Activated CD4-positive, alpha-beta T cell treated with anti-CD3 and anti-CD28 coated beads, Interleukin-2, amount 50 U/mL, for 24 hours (primary cell): ENCODE data around the gene COL27A1.
"Not testable (repeated sequence)": the region's sequence is repeated elsewhere in the genome, so short reads cannot be mapped to it uniquely, and the experiment has no call there.

ENCODE experiments used
- DNase-seq, 2 donors: peaks; one replicate each; pipeline ENCODE4 v3.0.0-alpha.2; 2020; ENCODE audit warnings: low read depth in 1 of 2, low spot score in 1 of 2

The COL27A1 gene

DNA sequence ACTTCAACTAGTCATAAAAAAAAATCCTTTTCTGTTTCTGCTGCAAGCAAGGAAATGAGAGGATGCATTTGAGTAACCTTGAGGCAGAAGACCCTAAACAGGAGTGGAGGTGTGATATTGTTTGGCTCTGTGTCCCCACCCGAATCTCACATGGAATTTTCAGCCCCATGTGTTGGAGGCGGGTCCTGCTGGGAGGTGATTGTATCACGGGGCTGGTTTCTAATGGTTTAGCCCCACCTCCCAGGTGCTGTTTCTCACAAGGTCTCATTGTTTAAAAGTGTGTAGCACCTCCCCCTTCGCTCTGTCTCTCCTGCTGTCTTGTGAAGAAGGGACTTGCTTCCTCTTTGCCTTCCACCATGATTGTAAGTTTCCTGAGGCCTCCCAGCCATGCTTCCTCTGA is 178.4 kb downstream of the COL27A1 start:
- not testable (repeated sequence) for DNase-seq

DNA sequence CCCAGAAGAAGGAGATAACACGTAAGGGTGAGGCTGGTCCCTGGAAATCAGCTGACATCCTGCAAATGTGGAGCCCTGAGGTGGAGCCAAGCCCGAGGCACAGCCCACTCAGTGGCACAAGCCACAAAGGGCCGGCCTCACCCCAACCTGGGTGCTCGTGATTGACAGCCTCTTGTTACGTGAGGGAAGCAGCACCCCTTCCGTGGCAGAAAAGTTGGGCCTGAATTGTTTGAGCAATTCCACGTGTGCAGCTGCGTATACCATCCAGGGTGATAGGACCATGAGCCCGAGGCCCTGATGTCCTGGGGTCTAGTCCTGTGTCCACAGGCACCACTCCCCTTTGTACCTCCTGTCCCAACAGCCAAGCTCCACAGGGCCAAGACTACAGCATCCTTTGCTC is 179.2 kb downstream of the COL27A1 start:
- no peak for DNase-seq

DNA sequence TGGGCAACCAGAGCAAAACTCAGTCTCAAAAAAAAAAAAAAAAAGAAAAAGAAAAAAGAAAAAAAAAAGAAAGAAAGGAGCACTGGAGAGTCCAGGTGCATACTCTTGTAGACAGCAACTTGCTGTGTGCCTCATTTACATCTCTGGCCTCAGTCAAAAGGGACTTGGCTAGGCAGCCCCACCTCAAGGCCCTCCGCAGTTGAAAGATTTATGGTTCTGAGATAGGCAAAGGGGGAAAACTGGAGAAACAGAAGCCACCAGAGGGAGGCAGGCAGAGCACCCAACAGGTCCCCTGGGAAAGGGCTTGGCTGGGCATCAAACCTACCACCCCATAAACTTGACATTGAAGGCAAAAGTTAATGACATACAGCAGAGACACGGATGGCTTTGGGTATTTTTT is 180.4 kb downstream of the COL27A1 start:
- no peak for DNase-seq

DNA sequence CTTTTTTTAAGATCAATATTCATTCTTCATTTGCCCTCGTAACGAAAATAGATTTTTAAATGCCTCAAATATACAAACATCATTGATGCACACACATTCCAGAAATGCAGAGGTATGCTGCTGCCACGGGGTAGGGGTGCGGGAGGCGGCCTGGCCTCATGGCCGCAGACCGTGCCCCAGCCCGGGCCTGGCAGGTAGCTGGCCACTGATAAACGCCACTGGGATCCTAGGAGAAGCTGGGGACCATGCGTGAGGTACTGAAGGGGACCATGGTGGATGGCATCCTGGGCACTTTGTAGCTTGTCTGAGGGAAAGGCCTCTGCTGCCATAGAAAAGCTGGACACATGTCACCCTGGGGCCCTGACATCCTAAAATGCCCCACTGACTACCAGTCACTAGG is 180.8 kb downstream of the COL27A1 start:
- no peak for DNase-seq

DNA sequence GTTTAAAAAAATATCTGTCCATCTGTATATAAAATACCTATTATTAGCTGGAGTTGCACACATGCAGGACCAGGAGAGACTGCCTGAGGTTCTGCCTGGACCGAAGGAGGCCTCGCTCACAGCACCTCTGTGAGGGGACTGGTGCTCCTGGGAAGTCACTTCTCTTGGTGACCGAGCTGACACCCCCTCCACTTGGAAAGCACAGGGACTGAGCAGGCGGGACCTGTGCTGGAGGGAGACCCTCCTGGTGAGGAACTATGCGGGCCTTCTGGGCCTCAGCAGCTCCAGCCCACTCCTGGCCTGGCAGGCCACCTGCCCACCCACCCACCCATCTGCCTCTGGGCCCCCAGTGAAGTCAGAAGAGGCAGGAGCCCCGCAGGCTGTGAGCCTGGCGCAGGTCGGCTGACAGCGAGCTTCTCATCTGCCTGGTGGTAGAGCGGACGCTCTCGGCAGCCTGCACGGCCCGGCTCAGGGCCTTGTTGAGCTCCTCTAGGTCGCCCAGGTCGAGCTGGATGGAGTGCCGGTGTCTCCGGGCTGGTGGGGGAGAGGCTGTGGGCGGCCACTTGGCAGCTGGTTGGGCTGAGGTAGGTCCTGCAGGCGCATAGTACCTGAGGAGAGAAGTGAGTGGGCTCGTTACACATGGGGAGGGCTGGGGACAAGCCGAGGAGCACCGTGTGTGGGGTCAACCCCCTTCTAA is 181.5 kb downstream of the COL27A1 start:
- DNase-seq = no peak

DNA sequence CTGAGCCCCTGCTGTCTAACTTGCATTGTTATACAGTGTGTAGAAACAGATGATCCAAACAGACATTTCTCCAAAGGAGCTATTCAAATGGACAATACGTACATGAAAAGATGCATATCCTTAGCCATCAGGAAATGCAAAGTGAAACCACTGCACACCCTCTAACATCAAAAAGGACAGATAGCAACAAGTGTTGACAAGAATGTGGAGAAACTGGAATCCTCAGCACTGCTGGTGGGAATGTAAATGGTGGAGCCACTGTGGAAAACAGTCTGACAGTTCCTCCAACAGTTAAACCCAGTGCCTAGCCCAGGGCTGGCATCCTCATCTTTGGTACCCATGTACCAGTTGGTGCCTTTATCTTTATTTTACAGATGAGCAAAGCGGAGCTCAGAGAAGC is 182.8 kb downstream of the COL27A1 start:
- DNase-seq = no peak

DNA sequence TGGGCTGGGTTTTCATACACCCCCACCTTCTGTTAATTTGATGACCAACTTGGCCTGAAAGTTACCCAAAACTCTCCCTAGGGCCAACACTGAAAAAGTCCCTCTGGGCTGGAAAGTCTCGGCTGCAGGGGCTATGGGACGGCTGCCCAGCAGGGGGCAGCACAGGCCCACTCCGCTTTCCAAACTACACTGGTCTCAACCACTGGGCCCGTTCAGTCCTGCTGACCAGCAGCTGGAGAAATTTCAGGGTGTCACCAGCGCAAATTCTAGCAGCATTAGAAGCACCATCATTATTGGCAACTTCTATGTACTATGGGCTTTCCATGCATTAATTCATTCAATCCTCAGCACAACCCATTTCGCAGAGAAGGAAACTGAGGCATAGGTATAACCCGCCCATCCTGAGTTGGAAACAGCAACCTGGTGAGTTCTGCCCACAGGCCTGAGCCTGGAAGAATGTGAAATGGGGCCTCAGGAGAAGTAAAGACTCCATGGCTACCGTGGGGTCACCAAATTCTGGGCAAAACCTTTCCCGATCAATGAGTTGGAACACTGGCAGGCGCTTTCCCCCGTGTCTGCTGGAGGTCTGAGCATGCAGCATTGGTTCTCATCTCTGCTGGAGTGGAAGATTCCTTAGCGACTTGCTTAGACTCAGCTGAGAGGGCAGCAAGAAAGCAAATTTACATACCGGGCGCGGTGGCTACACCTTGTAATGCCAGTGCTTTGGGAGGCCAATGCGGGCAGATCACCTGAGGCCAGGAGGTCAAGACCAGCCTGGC is 184.0 kb downstream of the COL27A1 start:
- peak; percentile 42 to 47 for DNase-seq

DNA sequence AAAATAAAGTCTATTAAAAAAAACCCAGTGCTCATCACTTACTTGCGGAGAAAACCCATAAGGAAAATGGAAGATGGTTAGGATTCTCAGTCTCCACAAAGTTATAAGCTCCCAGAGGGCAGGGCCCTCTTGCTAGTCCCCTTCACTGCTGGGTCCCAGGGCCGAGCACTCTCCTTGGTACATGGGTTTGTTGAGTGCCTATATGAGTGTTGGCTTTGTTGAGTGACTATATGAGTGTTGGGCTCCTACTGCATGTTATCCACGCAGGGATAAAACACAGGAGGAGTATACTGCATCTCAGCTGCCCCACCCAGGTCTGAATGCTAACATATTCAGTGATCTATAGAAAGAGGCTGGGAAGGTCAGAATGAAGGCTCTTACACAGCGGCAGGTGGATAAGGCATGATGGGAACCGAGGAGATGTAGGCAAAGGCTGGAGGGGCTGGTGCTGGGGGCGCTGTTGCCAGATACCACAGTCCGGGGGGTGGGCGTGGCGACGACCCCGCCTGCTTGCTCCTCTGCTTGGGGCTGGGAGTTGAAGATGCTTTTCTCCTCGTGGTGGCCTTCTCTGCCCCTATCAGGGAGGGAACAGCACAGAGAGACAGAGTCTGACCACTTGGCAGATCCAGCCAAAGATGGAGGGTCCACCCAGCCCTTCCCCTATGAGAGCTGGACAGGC is 186.0 kb downstream of the COL27A1 start:
- DNase-seq = no peak

DNA sequence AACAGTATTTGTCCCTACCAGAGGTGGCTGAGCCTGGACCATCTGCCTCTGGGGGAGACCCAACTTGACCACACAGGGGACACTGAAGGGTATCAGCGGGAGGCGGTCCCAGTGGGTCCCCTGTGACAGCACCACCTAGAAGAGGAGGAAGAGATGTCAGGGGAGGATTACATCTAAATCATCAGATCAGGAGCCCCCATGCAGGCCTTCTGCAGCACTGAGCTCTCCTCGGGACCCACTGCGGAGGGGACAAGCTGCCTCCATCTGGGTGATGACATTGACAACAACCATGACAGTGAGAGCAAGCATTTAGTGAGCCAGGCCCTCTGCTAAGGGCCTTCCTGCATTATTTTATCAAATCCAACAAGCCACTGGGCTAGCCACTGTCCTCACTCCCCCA is 186.7 kb downstream of the COL27A1 start:
- DNase-seq = no peak

DNA sequence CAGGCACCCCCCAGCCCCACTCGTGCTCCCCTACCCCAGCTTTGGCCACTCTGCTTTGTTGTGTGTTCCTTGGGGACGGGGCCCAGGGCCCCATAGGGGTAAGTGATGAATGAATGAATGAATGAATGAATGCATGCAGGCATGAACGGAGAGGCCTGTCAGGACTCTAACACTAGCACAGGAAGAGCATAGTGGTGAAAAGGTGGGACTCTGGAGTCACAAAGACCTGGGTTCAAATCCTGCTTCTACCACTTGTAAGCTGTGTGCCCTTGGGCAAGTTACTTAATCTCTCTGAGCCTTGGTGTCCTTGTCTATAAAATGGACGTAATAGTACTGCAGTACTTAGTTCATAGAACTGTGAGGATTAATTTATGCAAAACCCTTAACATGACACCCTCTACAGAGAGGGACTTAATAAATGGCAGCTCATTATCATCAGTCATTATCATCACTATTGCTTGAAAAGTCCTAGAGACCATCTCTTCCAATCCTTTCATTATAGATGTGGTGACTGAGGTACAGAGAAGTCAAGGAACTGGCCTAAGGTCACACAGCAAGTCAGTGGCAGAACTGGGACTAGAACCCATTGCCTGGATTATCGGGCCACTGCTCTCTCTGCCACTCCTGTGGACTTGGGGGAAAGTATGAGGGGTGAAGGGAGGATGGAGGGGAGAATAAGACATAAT is 187.6 kb downstream of the COL27A1 start:
- no peak for DNase-seq

DNA sequence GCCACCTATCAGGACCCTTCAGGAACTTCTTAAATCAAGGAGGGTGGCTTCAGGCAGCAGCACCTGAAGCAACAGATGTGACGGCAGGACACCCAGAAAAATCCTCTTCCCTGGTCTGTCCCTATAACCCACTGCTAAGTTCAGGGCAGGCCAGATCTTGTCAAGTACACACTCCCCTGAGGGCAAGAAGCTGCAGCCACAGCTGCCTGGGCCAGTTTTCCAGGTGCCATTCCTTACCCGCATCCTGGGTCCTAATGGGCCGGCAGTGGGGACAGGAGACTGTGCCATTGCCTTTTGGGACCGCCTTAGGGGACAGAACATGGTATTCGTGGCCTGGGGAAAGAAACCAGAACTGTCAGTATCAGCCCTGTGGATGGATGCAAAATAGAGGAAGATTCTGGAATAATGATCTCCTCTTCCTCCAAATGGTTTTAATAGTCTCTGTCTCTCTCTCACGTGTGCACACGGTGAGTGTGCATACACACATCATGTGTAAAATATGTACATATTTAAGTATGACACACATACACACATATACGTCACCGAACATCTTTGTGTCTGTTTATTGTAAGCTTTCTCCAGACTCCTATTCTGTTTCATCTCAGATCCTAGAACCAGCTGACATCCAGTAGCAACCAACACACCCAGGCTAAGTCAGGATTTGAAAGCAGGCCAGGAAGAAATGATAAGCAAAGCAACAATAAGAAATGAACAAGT is 188.3 kb downstream of the COL27A1 start:
- no peak for DNase-seq

DNA sequence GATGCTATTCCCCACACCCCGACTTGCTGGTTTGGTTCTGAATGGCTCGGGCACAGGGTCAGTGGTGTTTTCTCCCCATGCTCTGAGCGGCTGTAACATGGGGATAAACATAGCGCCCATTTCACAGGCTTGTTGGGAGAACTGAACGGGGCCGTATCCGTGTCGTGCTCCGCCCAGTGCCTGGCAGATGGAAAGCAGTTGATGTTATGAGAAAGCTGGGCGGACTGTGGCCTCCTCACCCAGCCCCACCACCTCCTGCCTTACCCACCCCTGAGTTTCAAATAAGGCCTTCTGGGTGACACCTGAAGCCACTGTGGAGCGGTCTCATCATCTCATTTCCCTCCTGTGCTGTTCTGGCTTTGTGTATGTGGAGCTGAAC is 188.8 kb downstream of the COL27A1 start:
- DNase-seq = no peak

DNA sequence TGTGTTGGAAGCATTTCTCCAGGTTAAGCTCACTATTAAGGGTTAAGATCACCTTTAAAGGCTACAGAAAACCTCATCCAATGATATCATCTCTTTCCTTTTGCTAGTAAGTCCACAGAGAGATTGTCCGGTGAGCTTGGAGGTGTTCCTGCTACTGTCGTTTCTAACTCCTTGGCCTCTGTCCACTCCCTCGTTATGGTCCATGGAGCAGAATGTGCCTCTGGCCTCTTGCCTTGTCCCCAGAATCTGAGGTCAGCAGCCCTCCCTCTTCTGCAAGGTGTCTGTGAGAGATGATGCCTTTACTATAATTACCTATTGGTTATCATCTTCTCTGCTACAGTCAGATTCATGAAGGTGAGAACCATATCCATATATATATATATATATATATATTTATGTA is 189.4 kb downstream of the COL27A1 start:
- no peak for DNase-seq

DNA sequence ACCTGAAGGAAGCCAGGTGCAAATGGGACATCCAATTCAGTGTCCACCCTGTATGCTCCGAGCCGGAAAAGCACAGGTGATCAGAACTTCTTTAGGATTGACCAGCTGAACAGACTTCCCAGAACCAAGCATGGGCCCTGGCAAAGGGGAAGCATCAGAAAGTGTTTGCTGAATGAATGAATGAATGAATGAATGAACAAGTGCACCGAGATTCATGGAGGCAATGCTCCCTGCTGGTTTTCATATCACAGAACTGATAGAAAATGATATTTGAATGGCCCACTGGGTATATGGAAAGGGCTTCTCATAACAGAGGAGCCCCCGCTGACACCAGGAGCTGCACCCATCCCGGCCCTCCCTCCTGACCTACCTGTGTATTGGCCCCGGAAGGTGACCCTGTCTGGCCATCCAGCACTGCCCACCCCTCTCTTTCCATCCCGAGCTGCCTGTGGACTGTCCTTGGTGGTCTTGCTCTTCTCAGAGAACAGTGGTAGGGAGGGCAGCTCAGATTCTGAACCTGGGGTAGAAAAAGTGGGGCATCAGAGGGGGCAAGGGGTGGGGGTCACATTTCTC is 190.2 kb downstream of the COL27A1 start:
- no peak for DNase-seq

DNA sequence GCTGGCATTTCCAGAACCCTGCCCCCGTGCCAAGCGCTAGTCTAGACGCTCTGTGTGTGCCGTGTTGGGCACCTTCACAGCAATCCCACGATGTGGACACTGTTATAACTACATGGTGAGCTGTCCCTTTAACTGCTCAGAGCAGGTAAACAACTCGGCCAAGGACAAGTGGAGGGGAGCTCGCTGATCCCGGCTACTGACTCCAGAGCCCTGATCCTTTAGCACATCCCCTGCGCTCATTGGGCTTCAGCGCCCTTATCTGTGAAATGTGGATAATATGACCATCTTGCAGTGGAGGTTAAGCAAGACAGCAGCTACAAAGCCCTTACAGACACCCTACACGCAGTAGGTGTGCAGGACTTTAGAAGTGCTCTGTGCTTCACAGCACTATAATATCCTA is 190.8 kb downstream of the COL27A1 start:
- DNase-seq = no peak

DNA sequence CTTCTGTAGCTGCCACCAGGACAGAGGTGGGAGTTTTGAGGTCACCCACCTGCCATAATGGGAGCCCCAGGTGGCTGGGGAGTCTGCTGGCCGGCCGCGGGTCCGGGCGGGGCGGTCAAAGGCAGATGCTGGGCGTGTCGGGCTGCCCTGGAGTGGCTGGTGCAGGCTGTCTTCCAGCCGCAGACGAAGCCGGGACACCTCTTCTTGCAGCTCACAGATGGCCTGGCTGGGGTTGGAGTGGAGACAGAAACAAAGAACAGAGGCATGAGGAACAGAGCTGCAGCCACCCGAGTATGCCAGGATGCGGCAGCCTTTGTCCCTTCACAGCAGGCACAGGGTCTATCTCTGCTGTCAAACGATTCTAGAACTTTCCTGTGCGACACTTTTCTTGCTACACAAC is 192.3 kb downstream of the COL27A1 start:
- DNase-seq = no peak

DNA sequence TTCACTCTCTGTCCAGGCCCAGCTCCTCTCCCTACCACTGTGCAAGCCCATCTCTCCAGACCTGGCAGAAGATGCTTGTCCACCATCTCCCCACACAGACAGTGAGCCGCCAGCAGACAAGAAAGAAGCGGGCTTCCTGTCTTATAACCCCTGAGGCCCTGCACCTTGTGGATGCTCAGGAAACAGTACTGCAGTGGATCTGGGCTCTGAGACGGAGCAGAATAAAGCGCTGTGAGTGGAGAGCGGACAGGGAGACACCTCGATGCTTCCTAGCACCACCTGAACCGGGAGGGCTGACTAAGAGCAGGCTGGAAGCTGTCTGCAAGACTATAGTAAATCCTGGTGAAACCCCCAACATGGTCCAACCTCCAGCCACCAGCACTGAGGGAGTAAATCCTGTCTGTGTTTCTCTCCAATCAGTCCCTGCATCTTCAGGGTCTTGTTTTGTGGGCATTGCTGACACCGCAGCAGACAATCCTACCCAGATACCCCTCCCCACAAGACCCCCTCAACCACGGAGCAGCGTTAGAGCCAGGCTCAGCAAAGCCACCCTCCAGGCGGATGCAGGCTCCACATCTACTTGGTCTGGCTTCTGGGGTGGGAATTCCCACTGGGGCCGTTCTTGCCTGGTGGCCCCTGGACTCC is 193.0 kb downstream of the COL27A1 start:
- DNase-seq = no peak

DNA sequence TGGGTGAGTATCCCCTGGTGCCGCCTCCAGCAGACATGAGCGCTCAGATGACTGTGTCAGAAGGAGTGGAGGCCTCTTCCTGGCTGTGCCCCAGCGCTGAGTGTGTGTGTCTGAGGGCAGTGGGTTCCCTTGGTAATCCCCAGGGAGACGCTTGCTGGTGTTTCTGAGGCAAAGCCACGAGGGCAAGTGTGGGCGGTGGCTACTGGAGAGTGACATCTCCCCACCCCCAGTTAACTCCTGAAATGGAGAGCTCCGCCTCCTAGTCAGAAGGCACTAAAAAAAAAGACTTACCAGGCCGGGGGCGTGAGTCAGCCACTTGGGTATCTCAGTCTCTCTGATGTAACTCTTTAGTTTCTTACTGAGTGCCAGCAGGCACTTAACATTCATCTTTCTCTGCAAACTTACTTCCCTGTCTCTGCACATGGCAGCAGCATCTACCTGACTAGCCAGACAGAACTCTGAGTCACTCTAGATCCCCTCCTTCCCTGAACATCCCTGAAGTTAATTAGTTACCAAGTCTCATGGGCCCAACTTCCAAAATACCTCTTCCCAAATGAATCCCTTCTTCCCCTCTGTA is 193.7 kb downstream of the COL27A1 start:
- DNase-seq = peak; percentile 70 to 87

DNA sequence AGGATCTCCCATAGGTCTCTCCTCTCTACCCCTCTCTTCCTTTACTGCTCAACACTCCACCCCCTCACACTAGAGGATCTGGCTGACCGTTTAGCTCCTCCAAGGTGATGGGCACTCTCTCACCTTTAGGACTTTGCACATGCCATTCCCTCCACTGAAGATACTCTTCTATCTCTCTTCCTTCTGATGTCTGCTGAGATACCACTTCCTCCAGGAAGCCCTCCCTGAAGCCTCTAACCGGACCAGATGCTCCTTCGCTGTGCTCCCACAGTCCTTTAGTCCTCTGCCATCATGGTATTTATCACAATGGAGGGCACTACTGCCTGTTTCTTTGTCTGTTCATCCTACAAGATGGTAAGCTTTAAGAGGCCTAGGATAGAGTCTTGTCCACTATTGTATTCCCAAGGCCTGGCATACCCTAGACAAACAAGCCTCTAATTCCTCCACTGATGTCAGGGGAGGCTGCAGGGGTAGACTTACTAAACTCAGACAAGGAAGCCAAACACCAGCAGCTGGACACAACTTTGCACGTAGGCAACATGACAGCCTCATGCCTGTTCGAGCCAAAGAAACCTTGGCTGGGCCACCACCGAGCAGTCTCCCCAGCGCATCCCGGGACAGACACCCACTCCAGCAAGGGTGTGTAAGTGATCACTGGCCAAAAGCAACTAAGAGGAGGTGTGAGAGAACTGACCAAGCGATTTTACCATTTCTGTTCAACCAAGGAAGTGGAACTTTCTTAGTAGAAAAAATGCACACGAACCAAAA is 194.6 kb downstream of the COL27A1 start:
- no peak for DNase-seq
